Inflammatory macrophage treated with lipopolysaccharide for 4 hours (primary cell): ENCODE measurements around the gene TMEM18.
A peak's percentile ranks its signal among the peaks of the same experiment; 100 is the strongest.
"Not testable (repeated sequence)": the region's sequence is repeated elsewhere in the genome, so short reads cannot be mapped to it uniquely, and the experiment has no call there.

Experiments
- DNase-seq: peaks from one replicate; pipeline ENCODE4 v3.0.0-alpha.2; 2020

Gene TMEM18

DNA sequence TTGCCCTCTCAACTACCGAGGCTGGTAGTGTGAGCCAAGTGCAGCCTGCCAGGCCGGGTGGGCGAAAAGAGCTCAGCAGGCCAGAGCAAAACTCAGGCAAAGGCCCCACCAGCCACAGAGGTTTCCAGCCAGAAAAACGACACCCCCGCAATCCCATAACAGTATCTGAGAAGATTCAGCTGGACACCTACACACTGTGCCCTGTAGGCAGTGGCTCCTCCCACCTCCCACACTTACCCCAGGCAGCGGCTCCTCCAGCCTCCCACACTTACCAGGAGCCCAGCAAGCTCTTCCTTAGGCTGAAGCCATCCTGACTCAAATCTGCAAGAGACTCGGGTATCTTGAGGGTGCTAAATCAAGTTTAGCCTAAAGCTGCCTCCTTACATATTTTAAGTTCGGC, 15.6 kb upstream of the TMEM18 start:
- DNase-seq = no peak

DNA sequence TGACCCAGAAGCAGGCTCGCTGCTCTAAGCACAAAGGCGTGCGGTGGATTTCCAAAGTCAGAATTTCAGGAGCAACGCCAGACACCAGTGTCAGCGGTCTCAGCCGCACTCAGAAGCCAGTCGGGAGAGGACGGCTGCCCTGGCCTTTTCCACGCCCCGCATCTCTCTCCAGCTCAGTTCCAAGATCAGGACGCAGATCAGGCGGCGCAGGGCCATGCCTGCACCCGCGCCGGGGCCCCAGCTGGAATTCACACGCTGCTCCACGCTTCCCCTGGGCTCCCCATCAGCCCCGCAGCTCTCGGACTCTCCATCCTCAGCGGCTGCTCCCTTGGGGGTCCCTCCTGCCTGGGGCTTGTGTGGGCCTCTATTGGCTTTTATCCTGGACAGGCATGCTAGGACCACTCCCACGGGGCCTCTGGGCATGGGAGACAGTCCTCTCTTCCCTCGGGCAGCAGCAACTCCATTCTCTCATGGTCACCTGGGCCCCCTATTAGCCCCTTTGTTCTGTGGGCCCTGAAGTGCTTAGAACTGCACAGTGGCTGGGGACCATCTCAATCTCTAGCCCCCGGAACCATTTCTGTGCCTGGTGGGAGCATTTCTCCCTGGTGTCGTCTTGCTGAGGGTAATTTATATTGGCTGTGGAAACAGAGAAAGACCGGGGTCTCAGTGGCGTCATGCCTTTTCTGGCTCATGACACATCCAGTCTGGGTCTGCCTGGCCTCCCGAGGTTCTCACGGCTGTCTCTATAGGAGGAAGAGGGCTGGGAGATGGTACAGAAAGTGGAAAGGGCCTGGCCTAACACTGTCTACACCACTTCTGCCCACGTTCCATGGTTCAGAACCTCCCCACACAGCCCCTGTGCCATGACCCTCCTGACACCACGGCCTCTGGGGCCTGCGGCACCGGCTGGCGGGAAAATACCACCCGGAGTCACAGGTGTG, 14.9 kb upstream of the TMEM18 start:
- DNase-seq = no peak

DNA sequence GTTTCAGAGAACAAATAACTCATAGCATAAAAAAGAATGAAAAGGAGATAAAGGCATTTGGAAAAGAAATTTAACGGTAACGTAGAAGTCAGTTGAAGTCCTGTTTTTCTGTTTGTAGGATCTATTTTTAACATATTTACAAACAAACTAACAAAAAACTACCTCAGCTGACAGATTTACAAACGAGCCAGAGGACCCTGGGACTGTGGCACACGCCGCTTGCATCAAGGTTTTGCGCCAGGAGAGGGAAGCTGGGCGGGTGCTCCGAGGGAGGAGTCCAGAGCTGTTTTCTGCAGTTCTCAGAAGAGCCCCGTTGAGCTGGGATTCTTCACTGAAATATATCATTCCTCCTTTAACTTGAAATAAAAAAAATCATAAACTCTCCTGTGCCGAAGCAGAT, 13.6 kb upstream of the TMEM18 start:
- no peak for DNase-seq

DNA sequence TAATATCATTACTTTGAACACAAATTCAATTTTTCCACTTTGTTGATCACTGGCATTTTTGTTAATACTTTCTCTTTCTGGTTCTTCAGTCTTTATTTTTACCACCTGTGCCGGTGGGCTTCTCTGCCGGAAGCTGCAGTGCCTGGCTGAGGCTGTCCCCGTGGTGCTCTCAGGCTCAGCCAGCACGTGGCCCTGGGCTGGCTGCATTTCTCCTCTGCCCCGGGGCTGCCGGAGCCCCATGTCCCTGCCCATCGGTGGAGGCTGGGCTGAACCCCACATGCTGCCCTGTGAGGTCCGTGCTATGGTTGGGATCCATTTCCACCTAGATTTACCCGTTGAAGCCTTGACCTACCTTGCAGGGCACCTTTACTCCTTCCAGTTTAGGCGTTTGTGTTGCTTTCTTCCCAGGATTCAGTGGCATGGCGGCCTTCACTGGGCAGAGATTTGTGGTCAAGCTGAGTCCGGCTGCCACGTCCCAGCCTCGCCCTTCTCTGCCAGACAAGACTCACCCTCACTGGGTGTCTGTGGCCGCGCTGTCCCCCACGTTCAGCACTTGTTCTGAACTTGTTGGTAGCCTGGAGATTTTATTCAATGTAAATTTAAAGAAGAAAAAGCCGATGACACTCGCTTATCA, 12.8 kb upstream of the TMEM18 start:
- no peak for DNase-seq

DNA sequence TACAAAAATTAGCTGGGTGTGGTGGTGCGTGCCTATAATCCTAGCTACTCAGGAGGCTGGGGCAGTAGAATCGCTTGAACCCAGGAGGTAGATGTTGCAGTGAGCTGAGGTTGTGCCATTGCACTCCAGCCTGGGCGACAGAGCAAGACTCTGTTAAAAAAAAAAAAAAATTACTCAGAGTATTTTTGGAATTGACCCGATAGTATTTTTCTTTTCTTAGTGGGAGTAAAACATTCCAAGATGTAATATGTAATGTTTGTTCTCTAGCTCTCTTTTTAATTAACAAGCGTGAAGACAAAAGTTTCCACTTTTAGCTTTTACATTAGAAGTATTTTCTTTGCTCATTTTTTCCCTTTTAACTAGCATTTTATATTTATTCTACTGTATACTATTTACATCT, 12.0 kb upstream of the TMEM18 start:
- DNase-seq = no peak

DNA sequence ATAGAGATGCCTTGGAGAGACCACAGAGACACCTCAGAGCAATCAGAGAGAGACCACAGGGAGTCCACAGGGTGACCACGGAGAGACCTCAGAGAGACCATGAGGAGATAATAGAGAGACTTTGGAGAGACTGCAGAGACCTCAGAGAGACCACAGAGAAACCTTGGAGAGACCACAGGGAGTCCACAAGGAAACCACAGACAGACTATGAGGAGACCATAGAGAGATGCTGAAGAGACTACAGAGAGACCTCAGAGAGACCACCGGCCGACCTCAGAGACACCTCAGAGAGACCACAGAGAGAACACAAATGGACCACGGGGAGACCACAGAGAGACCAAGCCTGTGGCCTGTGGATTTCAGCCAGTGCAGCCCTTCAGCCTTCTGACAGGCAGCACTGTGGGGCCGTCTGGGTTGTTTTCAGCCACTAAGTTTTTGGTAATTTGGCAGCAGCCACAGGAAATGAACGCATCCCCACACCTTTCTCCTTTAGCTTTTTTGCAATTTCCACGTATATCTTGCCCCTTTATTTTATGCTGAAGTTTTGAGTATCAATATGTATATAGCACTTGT, 11.4 kb upstream of the TMEM18 start:
- DNase-seq = no peak

DNA sequence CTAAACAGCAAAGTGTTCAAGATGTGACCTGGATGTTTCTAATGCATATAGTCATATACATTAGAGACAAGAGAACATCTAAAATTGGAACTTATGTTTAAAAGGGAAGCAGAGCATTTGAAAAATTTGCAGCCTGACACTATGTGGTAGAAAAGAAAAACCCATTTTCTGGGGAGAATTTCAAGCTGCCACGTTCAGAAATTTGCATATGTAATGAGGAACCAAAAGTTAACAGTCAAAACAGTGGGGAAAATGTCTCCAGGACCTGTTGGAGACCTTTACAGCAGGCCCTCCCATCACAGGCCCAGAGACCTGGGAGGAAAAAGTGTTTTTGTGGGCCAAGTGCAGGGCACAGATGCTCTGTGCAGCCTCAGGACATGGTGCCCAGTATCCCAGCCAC, 8.2 kb upstream of the TMEM18 start:
- peak; percentile 13 for DNase-seq

DNA sequence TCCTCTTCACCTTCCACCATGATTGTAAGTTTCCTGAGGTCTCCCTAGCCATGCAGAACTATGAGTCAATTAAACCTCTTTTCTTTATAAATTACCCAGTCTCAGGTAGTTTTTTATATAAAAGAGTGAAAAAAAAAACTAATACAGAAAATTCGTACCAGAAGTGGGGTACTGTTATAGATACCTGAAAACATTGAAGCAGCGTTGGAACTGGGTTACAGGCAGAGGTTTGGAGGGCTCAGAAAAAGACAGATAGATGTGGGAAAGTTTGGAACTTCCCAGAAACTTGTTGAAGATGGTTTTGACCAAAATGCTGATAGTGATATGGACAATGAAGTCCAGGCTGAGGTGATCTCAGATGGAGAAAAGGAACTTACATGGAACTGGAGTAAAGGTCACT, 7.7 kb upstream of the TMEM18 start:
- DNase-seq = not testable (repeated sequence)

DNA sequence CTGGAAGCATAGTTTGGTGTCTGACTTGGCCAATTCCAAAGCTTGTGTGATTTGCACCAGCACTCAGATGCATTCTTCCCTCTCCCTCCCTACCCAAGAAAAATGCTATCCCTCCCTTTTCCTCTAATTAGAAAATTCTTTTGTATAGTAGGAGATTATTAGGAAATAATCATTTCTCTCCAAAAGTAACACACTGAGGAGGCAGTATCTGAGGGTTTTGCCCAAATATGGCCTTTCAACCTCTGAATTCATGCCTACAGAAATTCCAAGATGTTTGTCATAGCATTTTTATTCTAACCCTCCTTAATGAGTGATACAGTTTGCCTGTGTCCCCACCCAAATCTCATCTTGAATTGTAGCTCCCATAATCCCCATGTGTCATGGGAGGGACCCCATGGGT, 5.0 kb upstream of the TMEM18 start:
- DNase-seq = no peak

DNA sequence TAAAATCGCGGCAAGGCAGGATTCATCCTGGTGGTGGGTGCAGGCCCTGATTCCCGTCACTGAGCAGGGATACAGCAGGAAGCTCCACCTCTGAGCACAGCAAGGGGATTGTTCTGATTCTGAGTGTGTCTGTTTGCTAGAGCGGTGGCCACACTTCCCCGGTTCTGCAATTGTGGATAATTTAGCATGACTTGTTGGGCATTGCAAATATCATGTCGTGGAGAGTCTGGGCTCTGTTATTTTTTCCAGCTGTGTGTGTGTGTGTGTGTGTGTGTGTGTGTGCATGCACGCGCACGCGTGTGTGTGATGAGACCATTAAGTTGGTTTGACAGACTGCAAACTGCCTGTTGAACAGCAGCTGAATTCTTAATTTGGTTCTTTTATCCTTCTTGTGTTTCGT, 4.1 kb upstream of the TMEM18 start:
- DNase-seq = no peak

DNA sequence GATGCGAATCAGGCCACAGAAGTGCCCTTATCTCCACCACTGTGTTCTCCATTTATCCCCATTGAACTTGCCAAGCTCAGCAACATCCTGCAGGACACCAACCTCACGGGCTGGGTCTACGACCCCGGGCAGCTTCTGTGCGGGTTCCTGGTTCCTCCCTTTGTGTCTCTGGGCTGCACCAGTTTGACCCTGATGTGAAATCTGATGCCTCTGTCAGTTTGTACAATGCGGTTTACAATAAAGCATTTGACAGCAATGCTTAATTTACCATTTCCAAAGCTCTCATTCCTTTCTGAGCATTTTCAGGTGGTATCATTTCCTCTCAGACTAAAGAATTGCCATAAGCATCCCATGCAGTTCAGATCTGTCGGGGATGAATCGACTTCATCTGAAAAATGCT, 3.3 kb upstream of the TMEM18 start:
- DNase-seq = no peak

DNA sequence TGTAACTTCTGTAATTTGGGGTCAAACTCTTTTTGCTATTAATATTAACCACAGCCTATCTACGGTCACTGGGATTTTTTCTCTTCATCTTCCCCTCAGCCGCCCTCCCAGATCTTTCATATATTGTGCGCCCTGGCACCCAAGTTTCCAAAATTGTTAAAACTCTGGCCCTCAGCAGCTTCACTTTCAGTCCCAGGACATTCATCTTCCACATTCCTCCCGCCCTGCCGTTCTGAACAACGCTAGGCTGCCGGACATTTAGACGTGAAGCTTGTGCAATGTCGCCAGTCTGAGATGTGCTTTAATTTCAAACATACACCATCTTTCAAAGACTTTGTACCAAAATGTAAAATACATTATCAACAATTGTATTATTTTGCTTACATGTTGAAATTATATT, 1.8 kb upstream of the TMEM18 start:
- DNase-seq = no peak

DNA sequence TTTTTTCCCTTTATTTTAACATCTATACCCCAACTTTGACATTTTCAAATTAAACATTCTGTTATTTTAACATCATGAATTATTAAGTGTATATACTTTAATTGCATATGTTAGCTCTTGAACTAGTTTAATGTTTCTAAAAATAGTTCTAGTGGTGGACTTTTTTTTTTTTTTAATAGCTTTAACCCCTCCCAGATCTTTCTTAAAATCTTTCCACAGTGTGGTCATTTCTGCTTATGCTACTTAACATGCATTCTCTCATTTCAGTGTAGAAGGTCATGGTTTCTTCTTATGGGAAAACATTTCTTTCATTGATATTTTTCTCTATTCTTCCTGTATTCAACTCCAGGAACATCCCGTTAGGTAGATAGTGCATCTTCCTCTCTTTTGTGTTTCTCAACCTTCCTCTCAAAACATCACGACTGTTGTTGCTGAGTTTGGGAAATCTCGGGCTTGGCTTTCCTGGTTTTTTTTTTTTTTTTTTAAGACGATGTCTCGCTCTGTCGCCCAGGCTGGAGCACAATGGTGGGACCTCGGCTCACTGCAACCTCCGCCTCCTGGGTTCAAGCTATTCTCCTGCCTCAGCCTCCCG, 849 bp upstream of the TMEM18 start:
- peak; percentile 18 for DNase-seq

DNA sequence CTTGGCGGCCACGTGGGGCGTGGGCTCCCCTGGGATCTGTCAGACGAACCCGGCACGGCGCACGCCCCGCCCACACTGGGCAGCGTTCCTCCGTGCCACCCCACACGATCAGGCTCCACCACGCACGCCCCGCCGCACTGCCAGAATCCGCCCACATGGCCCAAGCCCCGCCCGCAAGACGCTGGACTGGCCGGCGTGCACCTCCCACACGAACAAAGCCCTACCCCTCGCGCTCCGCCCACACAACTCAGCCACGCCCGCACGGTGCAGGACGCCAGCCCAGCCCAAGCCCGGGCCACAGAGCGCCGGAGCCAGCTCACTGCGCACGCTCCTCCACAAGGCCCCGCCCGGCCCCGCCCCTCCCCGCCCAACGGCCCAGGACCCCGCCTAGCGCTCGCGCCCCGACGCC, 555 bp downstream of the TMEM18 start:
- DNase-seq = peak; percentile 98

DNA sequence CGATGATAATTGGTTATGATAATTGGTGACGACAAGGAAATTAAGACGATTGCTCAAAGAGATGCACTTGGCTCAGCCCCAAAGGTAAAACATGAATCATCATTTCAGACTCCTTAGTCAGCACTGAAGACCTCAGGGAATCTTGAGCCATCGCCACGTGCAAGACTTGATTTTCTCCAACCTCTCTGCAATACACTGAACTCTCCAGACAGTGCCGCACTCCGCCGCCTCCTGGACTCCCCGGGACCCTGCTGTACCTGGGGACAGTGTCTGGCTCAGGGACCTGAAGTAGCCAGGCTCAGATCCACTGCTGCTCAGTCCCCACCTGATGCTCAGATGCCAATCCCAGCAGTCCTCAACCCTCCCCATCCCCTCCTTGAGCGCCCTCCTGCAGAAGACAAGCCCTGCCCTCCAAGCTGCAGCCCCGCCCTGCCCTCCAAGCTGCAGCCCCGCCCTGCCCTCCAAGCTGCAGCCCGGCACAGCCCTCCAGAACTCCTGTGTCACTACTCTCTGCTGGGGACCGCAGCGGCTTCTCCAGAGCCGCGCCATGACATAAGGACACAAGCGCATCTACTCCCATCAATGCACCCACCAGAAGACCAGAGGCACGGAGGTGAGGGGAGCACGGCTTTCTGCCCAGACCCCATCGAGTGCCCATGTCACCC, 1.1 kb downstream of the TMEM18 start:
- peak; percentile 45 for DNase-seq

DNA sequence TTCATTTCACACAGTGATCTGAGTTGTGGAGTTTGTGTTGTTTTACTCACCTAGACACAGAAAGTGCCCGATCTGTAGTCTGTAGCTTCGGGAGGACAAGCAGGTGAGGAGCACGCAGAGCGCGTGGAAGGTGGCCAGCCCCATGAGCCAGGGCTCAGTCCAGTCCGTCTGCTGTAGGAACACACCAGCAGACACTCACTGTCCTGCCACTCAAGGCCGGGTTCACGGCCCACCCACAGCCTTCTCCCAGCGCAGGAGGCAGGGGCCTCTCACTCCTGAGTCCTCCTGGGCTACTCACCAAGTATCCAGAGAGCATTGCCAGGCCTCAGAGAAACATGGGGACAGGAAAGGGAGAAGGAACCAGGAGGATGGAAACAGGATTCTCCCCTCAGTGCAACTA, 1.7 kb downstream of the TMEM18 start:
- DNase-seq = no peak

DNA sequence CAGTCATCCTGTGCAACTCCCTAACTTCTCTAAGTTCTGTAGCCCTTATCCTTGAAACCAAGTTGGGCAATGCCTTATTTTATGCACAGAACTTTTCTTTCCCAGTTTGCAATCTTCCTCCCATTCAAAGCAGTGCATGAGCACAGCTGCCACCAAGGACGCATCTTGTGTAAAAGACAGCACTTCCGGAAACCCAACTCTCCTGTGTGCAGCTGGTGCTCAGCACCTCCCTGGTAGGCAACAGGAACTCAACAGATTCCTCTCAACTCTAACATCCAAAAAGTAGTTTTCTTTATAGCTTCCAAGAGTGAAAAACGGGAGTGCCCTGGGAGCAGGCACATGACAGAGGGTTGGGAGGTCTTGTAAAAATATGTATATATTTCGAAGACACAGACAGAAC, 2.2 kb downstream of the TMEM18 start:
- DNase-seq = no peak

DNA sequence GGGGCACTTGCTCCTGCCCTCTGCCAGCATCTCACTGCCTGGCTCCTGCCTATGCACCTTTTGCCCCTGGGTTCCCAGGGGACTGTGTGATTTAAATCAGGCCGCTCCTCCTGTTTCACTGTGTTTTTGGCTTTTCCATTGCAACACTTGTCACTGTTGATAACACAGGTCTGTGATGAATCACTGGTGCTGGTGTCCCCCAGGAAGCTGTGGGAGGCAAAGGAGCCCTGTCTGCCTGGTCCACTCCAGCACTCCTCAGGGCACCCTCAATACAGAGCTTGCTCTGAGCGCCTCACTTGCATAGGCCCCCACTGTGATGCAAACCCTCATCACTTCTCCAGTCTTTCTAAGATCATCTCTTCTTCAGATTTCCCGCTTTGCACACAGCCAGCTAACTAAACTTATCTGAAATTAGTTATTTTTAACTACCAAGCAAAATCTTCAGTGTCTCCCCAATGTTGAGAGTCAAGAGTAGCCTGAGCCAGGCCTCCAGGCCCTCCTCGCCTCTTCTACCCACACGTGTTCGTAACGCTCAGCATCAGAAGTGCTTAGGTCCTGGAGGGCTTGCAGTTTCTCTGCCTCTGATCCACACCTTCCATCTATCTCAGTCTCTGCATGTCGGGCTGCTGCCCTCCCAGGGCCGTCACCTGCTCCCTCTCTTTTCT, 2.8 kb downstream of the TMEM18 start:
- no peak for DNase-seq

DNA sequence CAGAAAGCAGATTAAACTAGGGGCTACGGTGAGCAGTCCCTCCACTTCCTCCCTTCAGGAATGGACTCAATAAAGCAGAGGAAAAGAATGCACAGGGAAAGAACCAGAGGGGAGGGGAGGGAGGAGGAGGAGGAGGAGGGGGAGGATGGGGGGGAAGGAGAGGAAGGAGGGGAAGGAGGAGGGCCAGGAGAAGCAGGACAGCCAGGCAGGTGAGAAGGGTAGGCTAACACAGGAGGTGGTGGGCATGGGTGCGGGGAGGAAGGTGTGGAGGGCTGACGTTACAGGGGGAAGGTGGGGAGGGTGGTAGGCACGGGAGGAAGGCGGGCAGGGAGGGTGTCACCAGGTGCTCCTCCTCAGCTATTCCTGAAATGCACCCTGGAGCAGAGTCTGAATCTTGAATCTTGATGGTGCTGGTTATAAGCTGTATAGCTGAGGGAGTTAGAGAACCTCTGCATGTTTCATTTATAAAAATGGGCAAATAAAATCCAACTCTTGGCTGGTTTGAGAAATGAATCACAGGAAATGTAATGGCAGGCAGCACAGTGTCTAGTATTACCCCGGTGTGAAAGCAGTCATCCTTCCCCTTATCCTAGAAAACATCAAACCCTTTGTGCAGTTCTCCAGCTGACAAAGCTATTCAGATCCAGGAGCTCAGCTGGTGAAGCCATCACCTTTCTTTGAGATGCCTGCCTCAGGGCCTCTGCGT, 3.4 kb downstream of the TMEM18 start:
- DNase-seq = no peak

DNA sequence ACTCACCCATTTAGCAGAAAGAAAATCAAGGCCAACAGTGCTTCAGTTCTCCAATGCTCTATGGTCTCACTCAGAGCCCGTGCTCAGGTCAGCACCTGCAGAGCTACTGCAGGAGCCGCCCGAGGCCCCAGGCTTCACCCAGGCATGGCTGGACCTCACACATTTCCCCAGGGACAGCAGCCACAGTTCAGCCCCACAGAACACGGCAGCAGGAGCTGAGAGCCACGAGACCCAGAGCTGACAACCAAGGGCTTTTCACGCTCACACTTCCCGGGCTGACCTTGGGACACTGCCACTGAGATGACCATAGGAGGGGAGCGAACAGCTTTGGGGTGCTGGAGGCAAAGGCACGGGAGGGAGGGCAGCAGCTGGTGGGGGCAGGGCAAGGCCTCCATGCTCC, 4.2 kb downstream of the TMEM18 start:
- no peak for DNase-seq

DNA sequence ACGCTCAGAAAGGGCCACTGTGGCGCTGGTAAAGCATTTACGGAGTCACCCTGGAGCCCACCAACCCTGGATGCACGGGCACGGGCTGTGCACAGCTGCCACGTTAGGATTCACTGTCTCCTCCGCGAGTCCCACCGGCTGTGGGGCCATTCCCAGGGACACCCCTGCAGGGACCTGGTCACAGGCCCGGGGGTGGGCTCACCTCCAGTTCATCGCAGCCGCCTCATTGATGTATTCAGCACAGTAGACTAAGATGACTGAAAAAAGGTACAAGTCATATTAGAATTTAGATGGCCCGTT, 4.7 kb downstream of the TMEM18 start:
- no peak for DNase-seq
